Esophagus squamous epithelium (tissue), 5 donors: ENCODE data around the gene GMIP. TPM values are rescaled to one million over a fixed set of nuclear protein-coding genes. Genes with fewer than 3 reads are reported as not detected.

Experiments
- DNase-seq: peaks from one replicate; lab custom pipeline; 2025; lab: John Stamatoyannopoulos, UW
- H3K27ac ChIP-seq, 4 donors: fragments of 200-600 bp; sonication (generic); one replicate each; pipeline ENCODE4 v1.5.1; 2016 to 2019; ENCODE audit warnings: mild to moderate bottlenecking in 1 of 4
- H3K27me3 ChIP-seq, 4 donors: fragments of 200-600 bp; sonication (generic); 1 replicate in 3 of 4; 2 replicates in 1 of 4; pipeline versions ENCODE4 v1.5.1 to v1.6.0; 2017 to 2021; ENCODE audit warnings: antibody characterized with exemption in 1 of 4
- H3K36me3 ChIP-seq, 3 donors: fragments of 200-600 bp; sonication (generic); one replicate each; pipeline ENCODE4 v1.5.1; 2016 to 2019
- H3K4me1 ChIP-seq, 3 donors: fragments of 200-600 bp; sonication (generic); one replicate each; pipeline ENCODE4 v1.5.1; 2017 to 2019
- H3K4me3 ChIP-seq, 4 donors: fragments of 200-600 bp; sonication (generic); 1 replicate in 3 of 4; 2 replicates in 1 of 4; pipeline ENCODE4 v1.5.1; 2016 to 2019; ENCODE audit warnings: mild to moderate bottlenecking in 2 of 4, moderate library complexity in 1 of 4
- H3K9me3 ChIP-seq, 3 donors: fragments of 200-600 bp; sonication (generic); one replicate each; pipeline ENCODE4 v1.5.1; 2016 to 2019
- CTCF ChIP-seq, 6 experiments: fragments of 450-650 bp in 4 of 6; fragments of 200-600 bp in 2 of 6; sonication (generic) in 2 of 6; IDR thresholded peaks; one replicate each; pipeline ENCODE4 v1.5.1; 2016 to 2019; ENCODE audit warnings: antibody characterized with exemption in 6 of 6, mild to moderate bottlenecking in 4 of 6, moderate library complexity in 4 of 6
- POLR2A ChIP-seq, 4 donors: fragments of 450-650 bp; IDR thresholded peaks; one replicate each; pipeline ENCODE4 v1.6.1; 2017; ENCODE audit warnings: antibody characterized with exemption in 4 of 4, mild to moderate bottlenecking in 4 of 4, moderate library complexity in 3 of 4
- WGBS, 2 donors: methylation state at CpG; one replicate each; pipeline ENCODE4 v1.1.5; 2018; 5-methylcytosine and 5-hydroxymethylcytosine counted together
- intact Hi-C: fragments of 100-400 bp; cut with DNase I; formaldehyde crosslinking; loops from one replicate; pipeline ENCODE4 v1.15.0; 2022
- total RNA-seq, 4 donors: library from RNA; depleted of rRNA; stranded (reverse); fragments of >200 nt; gene quantifications; one replicate each; pipeline ENCODE4 v1.1.0, GENCODE V29; 2016
- donor health status: DM: yes; HTN: yes; CAD: no.

The GMIP gene
- total RNA-seq, 4 donors from 2014 or later, result 7.0 to 22.8 (median 10.0) TPM

- Histone ChIP-seq H3K27me3 (no peaks in the 10 kb centered on the region), H3K4me3 (no peak overlapping the region), H3K36me3 (no peaks in the 10 kb centered on the region), H3K9me3 (no peaks in the 10 kb centered on the region), H3K4me1 (peaks cover 0 to 4% (median 0%) of the 10 kb centered on the region in 3 donors), H3K27ac (no peak overlapping the region)
- 75 to 93% methylated on average over 2 to 4 of the region's 6 CpGs for WGBS, 2 donors
- no peak for DNase-seq
- intact Hi-C loops, result no loop called here
- TF ChIP-seq POLR2A (IDR thresholded peaks at IDR 0.05) (no peak), CTCF (IDR thresholded peaks at IDR 0.05) (no peak)
These were observed 61.0 kb downstream of the GMIP start for GRCh38 chr19:19582471-19582870.

DNA sequence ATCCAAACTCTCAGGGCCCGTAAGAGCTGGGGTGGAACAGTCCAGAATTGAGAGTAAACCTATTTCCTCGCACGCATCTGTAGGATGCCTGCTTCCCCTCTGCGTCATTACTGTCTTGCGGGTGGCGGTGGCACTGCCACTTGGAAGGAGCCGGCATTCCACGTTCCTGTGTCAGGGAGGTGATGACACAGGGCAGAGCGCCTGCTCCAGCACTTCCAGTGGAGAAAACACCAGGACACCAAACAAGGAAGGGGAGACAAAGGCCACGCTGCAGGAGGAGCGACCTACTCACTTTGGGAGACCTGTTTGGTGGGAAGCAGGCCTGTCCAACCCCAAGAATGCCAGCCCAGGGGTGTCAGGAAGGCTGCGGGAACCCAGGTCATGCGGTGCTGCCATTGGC lies 62.1 kb downstream of the GMIP start:
- 80 to 95% methylated on average over 4 of the region's 13 CpGs for WGBS, 2 donors
- intact Hi-C loops, result no loop called here
- H3K27me3 ChIP-seq, result no peaks in the 10 kb centered on the region
- no peak overlapping the region for H3K27ac ChIP-seq
- no peaks in the 10 kb centered on the region for H3K36me3 ChIP-seq
- H3K9me3 ChIP-seq, result no peaks in the 10 kb centered on the region
- DNase-seq, result no peak
- H3K4me1 ChIP-seq, result peaks cover 0 to 4% (median 0%) of the 10 kb centered on the region in 3 donors
- H3K4me3 ChIP-seq, result no peak overlapping the region
- no peak for TF ChIP-seq CTCF (IDR thresholded peaks at IDR 0.05)
- no peak for TF ChIP-seq POLR2A (IDR thresholded peaks at IDR 0.05)

DNA sequence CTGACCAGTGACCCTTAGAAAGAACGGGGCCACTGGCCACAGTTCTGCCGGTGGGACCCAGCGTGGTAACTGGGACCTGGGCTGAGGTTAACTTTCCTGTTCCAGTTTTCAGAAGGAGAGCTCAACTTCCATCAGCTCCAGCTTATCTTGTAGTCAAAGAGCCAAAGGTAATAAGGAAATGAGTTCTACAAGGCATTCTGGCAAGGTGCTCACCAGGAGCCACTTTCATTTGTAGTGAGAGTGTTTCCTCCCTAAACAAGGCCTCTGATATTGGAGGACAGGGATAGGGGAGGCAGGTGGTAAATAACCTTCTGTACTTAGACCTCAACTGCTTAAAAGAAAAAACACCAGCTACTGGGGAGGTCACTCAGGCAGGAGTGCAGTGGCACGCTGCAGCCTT lies 63.0 kb downstream of the GMIP start:
- TF ChIP-seq CTCF (IDR thresholded peaks at IDR 0.05) (no peak), POLR2A (IDR thresholded peaks at IDR 0.05) (no peak)
- DNase-seq, result no peak
- intact Hi-C loops, result no loop called here

DNA sequence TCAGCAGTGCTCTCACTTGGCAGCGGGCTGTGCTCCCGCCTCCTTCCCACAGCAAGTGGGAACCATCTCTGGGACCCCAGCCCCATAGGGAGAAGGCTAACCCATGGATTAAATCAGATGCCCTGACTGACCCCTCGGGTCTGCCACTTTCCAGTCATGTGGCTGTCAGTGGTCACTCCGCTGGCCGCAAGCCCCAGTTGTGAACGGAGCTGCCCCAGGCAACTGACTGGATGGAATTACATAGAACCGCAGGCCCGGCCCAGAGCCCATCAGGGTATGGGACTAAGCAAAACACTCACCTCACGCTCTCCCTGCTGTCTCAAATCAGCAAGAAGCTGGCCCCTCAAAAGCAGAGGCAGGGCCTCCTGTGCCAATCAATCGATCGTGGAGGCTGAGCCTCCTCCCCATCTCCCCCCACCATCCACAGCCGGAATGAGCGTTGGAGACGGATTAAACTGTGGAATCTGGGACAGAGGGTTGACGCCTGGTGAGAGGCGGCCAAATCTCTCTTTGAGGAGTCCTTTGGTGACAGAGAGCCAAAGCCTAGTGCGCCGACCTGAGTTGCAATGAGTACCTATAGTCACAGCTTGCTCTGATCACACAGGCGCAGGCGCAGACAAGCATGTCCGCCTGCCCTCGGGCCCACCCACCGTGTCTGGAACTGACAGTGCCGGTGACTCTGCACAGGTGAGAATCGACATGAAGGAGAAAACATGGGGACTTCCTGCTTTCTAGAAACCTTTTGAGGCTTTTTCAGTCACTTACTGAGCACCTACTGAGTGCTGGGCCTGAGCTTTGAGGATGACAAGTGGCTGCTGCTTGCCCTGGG lies 63.7 kb downstream of the GMIP start:
- no peaks in the 10 kb centered on the region for H3K9me3 ChIP-seq
- no peaks in the 10 kb centered on the region for H3K36me3 ChIP-seq
- peaks cover 0 to 4% (median 0%) of the 10 kb centered on the region in 3 donors for H3K4me1 ChIP-seq
- H3K27me3 ChIP-seq, result no peaks in the 10 kb centered on the region
- no peak overlapping the region for H3K27ac ChIP-seq
- TF ChIP-seq CTCF (IDR thresholded peaks at IDR 0.05) (no peak), POLR2A (IDR thresholded peaks at IDR 0.05) (no peak)
- 75 to 79% methylated on average over 9 to 21 of the region's 25 CpGs for WGBS, 2 donors
- no peak overlapping the region for H3K4me3 ChIP-seq
- intact Hi-C loops, result no loop called here
- no peak for DNase-seq

More for the DNA sequence above, 63.0 kb downstream of the GMIP start:
- Histone ChIP-seq H3K27ac (no peak overlapping the region), H3K9me3 (no peaks in the 10 kb centered on the region), H3K4me1 (peaks cover 0 to 4% (median 0%) of the 10 kb centered on the region in 3 donors), H3K27me3 (no peaks in the 10 kb centered on the region), H3K4me3 (no peak overlapping the region), H3K36me3 (no peaks in the 10 kb centered on the region)
- 100% methylated on average over 1 to 3 of the region's 4 CpGs for WGBS, 2 donors

Other genes with a start within 250 kb of the GMIP start
- 10 to 100 TPM; 39.7 to 81.4 (median 41.6) TPM for gene GATAD2A, start 238.0 kb downstream of the GMIP start, total RNA-seq
- gene TSSK6, start 128.1 kb downstream of the GMIP start, total RNA-seq, result 1 to 10 TPM in 1 of 4 donors, under 1 TPM in 3; 0.57 to 1.7 (median 0.89) TPM
- gene NDUFA13, start 127.4 kb downstream of the GMIP start, total RNA-seq, result 10 to 100 TPM; 44.6 to 88.7 (median 56.0) TPM
- gene YJEFN3, start 114.7 kb downstream of the GMIP start, total RNA-seq, result under 1 TPM; 0.08 to 0.57 (median 0.15) TPM
- under 1 TPM in 1 of 4 donors, not detected in 3; under 0.01 TPM for gene CILP2, start 105.4 kb downstream of the GMIP start, total RNA-seq
- 1 to 10 TPM in 3 of 4 donors, under 1 TPM in 1; 0.61 to 1.9 (median 1.7) TPM for gene PBX4, start 25.0 kb downstream of the GMIP start, total RNA-seq
- 10 to 100 TPM in 2 of 4 donors, 1 to 10 TPM in 2; 7.6 to 13.1 (median 9.5) TPM for gene LPAR2, start 15.4 kb downstream of the GMIP start, total RNA-seq
- gene ATP13A1, start 20.0 kb upstream of the GMIP start, total RNA-seq, result 100 to 1,000 TPM in 3 of 4 donors, 10 to 100 TPM in 1; 79.7 to 257 (median 153) TPM
- 1 to 10 TPM; 5.5 to 8.2 (median 6.5) TPM for gene ZNF101, start 25.2 kb upstream of the GMIP start, total RNA-seq
- gene ZNF14, start 89.5 kb upstream of the GMIP start, total RNA-seq, result 1 to 10 TPM; 1.9 to 6.3 (median 2.1) TPM
- 10 to 100 TPM; 12.1 to 24.0 (median 17.8) TPM for gene ZNF506, start 178.1 kb upstream of the GMIP start, total RNA-seq
- 1 to 10 TPM in 3 of 4 donors, under 1 TPM in 1; 0.95 to 4.5 (median 2.7) TPM for gene ZNF253, start 222.2 kb upstream of the GMIP start, total RNA-seq